GM12878 (cell line): Measurements from ENCODE around the gene CXCR6.

Experiments
- ATF7 ChIP-seq: fragments of 450-650 bp; IDR thresholded peaks from 2 replicates; pipeline ENCODE4 v1.6.1; 2016; ENCODE audit warnings: low read depth, mild to moderate bottlenecking
- CTCF ChIP-seq, 3 experiments: IDR thresholded peaks in 2 of 3; conservative IDR thresholded peaks in 1 of 3; 2 replicates each; pipeline ENCODE4 v1.5.1; 2011; ENCODE audit warnings: low read depth in 3 of 3, low read length in 3 of 3, mild to moderate bottlenecking in 3 of 3, control low read depth in 2 of 3, moderate library complexity in 2 of 3, inconsistent platforms in 1 of 3, mixed read lengths in 1 of 3; ENCODE audit not compliant: control insufficient read depth in 2 of 3, insufficient read depth in 1 of 3; ENCODE audit errors: extremely low read depth in 1 of 3
- IRF5 ChIP-seq: fragments of 450-650 bp; IDR thresholded peaks from 2 replicates; pipeline ENCODE4 v1.6.1; 2017; ENCODE audit warnings: borderline replicate concordance
- MAX ChIP-seq: IDR thresholded peaks from 2 replicates; pipeline ENCODE4 v1.6.1; 2012; ENCODE audit warnings: low read depth, low read length, improper control_type of control experiment
- POLR2A ChIP-seq: IDR thresholded peaks from 2 replicates; pipeline ENCODE4 v1.6.1; 2011; ENCODE audit warnings: low read depth, mild to moderate bottlenecking, low read length
- POLR2AphosphoS5 ChIP-seq: IDR thresholded peaks from 2 replicates; pipeline ENCODE4 v1.6.1; 2011; ENCODE audit warnings: mild to moderate bottlenecking, low read length, inconsistent platforms
- RB1 ChIP-seq: fragments of 450-650 bp; formaldehyde crosslinking; IDR thresholded peaks from 2 replicates; pipeline ENCODE4 v1.6.1; 2017; ENCODE audit warnings: mild to moderate bottlenecking, borderline replicate concordance
- SIN3A ChIP-seq: IDR thresholded peaks from 2 replicates; pipeline ENCODE4 v1.6.1; 2012; ENCODE audit warnings: low read depth, low read length, improper control_type of control experiment
- SMARCA5 ChIP-seq: fragments of 450-650 bp; IDR thresholded peaks from 2 replicates; pipeline ENCODE4 v1.6.1; 2017; ENCODE audit warnings: mild to moderate bottlenecking
- TAF1 ChIP-seq: IDR thresholded peaks from 2 replicates; pipeline ENCODE4 v1.6.1; 2011; ENCODE audit warnings: mild to moderate bottlenecking, low read depth, low read length, borderline replicate concordance
- YY1 ChIP-seq: IDR thresholded peaks from 2 replicates; pipeline ENCODE4 v1.6.1; 2011; ENCODE audit warnings: low read depth, mild to moderate bottlenecking, low read length

- TF ChIP-seq CTCF (IDR thresholded peaks at IDR 0.05 in 2 of 3, conservative IDR thresholded peaks at IDR 0.05 in 1 of 3; ENCODE audit: control insufficient read depth in 2 of 3, extremely low read depth in 1 of 3, insufficient read depth in 1 of 3, low read depth in 3 of 3, low read length in 3 of 3) (no peak), YY1 (no peak), POLR2A (no peak), TAF1 (no peak), SIN3A (no peak), RB1 (no peak), IRF5 (no peak), ATF7 (no peak), SMARCA5 (no peak), POLR2AphosphoS5 (no peak), MAX (no peak)
These were observed 54.7 kb downstream of the CXCR6 start for GRCh38 chr3:45997942-45998341.
